ENCODE measurements around the gene NAA20. TPM values are rescaled to one million over a fixed set of nuclear protein-coding genes. Genes with fewer than 3 reads are reported as not detected.
A peak's percentile ranks its signal among the peaks of the same experiment; 100 is the strongest.

The NAA20 gene
- total and polyA plus RNA-seq, 2 of the 13 experiments (the other 11 are each of a cell fraction or from before 2014, with no cell fraction given), result 81.9 to 82.8 TPM

DNA sequence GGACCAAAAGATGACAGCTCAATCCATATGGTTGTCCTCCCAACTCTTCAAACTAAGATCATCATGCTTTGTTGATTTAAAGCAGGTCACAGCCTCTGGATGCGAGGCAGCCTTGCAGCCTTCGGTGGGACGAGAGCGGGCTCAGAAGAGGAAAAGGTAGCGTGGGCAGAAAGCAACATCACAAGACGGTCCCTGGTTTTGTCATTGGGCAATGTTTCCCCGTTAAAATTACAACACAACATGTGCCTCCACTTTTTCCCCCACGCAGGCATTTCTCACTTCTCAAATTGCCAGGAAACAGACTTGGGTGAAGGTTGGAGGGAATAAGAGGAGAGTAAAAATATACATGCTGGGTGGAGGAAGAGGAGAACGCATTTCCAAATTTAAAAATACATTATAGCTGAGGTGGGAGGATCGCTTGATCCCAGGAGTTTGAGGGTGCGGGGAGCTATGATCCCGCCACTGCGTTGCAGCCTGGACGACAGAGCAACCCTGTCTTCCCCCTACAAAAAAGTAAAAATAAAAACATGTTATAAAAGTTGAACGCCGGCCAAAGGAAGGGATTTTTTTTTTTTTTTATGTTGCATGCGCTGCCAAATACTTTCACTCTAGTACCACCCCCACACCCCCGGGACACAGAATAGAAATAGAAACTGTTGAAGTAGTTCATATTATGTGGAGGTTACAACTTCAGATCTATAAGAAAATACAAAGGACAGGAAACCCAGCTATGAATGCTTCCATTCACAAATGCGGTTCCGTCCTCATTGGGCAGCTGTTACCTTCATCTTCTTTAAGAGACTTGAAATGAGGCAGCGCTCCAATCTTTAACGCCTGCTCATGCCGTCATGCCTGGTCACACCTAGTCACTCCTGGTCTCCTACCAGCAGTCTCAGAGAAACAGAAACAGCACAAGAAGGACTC is 13.9 kb upstream of the NAA20 start:
- Histone ChIP-seq H3K27ac (ENCODE audit: extremely low read length, insufficient read depth, low read length) (peak overlapping the region; percentile 87), H3K4me2 (ENCODE audit: low read depth, low read length) (peak overlapping the region; percentile 69), H3K9ac (ENCODE audit: insufficient read depth, low read depth, low read length) (peak overlapping the region; percentile 59; the same call in 1 of the 2 replicates), H3K4me3 (replicated peaks in 1 of 3; ENCODE audit: insufficient read depth in 1 of 3, low read depth in 2 of 3, low read length in 3 of 3) (peak overlapping the region in 1 of 3 experiments; percentile 53; a peak in 1 of 6 replicates), H3K4me1 (ENCODE audit: insufficient read depth, low read length) (peaks cover 74% of the 10 kb centered on the region), H3K27me3 (ENCODE audit: control insufficient read depth in 1 of 2, insufficient read depth in 2 of 2, low read length in 2 of 2) (no peaks in the 10 kb centered on the region), H2AFZ (ENCODE audit: low read length) (no peak overlapping the region), H3K9me3 (ENCODE audit: low read length) (no peaks in the 10 kb centered on the region), H4K20me1 (ENCODE audit: insufficient read depth, low read length) (no peaks in the 10 kb centered on the region), H3K36me3 (replicated peaks in 1 of 2; ENCODE audit: control insufficient read depth in 1 of 2, insufficient read depth in 2 of 2, low read length in 2 of 2) (no peaks in the 10 kb centered on the region), H3K79me2 (ENCODE audit: insufficient read depth, low read length) (no peaks in the 10 kb centered on the region)
- in situ Hi-C loops (cut with HindIII; ENCODE audit: extremely low pct_ligation_motif_present, low pct_unique_long_range_greater_than_20kb) (loop anchor here (5.0 kb wide), 1 partner anchor 101 kb away; no protein-coding TSS in a partner anchor), intact Hi-C loops (cut with micrococcal nuclease; ENCODE audit: unreplicated experiment) (no loop called here)
- FAIRE-seq, result no peak
- no peak for ATAC-seq
- ChIA-PET CTCF (ENCODE audit: low intra/inter-chr PET ratio, low total read pairs) (no interaction called here), POLR2A (interaction anchor here (0.7 to 2.2 kb wide), 6 partner anchors 7 to 245 kb away, joined by 3 to 10 read pairs (median 4); partner anchors contain the start of genes CFAP61, CRNKL1, NAA20 and RIN2)
- 94% methylated on average over 23 of the region's 23 CpGs for WGBS (ENCODE audit: low lambda C conversion rate)
- DNase-seq (ENCODE audit: low spot score), result no peak
- BruUV-seq (replicated peaks), result no TSS peak
- TF ChIP-seq SRY (CRISPR knock-in tag; IDR thresholded peaks at IDR 0.05) (0 out of 2 replicates have a peak, but pooled peaks have one; percentile 8), GTF3A (CRISPR knock-in tag; conservative IDR thresholded peaks at IDR 0.05) (no peak), NR2F2 (IDR thresholded peaks at IDR 0.05; ENCODE audit: borderline replicate concordance, low read depth) (no peak), ZNF468 (CRISPR knock-in tag; IDR thresholded peaks at IDR 0.05) (no peak), ZNF501 (CRISPR knock-in tag; IDR thresholded peaks at IDR 0.05) (peak; percentile 69), HDAC1 (CRISPR knock-in tag; IDR thresholded peaks at IDR 0.05) (peak; percentile 21; the same call in 1 of the 2 replicates), ZNF776 (CRISPR knock-in tag; IDR thresholded peaks at IDR 0.05) (no peak), GMEB2 (CRISPR knock-in tag; IDR thresholded peaks at IDR 0.05; ENCODE audit: low read depth) (0 out of 2 replicates have a peak, but pooled peaks have one; percentile 2), MLX (CRISPR knock-in tag; IDR thresholded peaks at IDR 0.05) (no peak)
- TF ChIP-seq, protein P1, sequence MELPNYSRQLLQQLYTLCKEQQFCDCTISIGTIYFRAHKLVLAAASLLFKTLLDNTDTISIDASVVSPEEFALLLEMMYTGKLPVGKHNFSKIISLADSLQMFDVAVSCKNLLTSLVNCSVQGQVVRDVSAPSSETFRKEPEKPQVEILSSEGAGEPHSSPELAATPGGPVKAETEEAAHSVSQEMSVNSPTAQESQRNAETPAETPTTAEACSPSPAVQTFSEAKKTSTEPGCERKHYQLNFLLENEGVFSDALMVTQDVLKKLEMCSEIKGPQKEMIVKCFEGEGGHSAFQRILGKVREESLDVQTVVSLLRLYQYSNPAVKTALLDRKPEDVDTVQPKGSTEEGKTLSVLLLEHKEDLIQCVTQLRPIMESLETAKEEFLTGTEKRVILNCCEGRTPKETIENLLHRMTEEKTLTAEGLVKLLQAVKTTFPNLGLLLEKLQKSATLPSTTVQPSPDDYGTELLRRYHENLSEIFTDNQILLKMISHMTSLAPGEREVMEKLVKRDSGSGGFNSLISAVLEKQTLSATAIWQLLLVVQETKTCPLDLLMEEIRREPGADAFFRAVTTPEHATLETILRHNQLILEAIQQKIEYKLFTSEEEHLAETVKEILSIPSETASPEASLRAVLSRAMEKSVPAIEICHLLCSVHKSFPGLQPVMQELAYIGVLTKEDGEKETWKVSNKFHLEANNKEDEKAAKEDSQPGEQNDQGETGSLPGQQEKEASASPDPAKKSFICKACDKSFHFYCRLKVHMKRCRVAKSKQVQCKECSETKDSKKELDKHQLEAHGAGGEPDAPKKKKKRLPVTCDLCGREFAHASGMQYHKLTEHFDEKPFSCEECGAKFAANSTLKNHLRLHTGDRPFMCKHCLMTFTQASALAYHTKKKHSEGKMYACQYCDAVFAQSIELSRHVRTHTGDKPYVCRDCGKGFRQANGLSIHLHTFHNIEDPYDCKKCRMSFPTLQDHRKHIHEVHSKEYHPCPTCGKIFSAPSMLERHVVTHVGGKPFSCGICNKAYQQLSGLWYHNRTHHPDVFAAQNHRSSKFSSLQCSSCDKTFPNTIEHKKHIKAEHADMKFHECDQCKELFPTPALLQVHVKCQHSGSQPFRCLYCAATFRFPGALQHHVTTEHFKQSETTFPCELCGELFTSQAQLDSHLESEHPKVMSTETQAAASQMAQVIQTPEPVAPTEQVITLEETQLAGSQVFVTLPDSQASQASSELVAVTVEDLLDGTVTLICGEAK (IDR thresholded peaks at IDR 0.05), result no peak
- TF ChIP-seq, protein P1 (CRISPR knock-in tag; IDR thresholded peaks at IDR 0.05), result no peak
